Right atrium auricular region (tissue), 2 donors: ENCODE results near the gene WNT10A. TPM values are rescaled to one million over a fixed set of nuclear protein-coding genes. Genes with fewer than 3 reads are reported as not detected.
A peak's percentile ranks its signal among the peaks of the same experiment; 100 is the strongest.

Experiments used
- DNase-seq: peaks from one replicate; pipeline ENCODE4 v3.0.0-alpha.2; 2019; ENCODE audit warnings: low spot score
- H3K27ac ChIP-seq, 2 donors: fragments of 200-600 bp; sonication (generic); 1 replicate in 1 of 2; 2 replicates in 1 of 2; pipeline ENCODE4 v1.5.1; 2016 to 2019
- H3K27me3 ChIP-seq, 2 donors: fragments of 200-600 bp; sonication (generic); one replicate each; pipeline versions ENCODE4 v1.5.1 to v1.6.0; 2017 to 2019
- H3K36me3 ChIP-seq: fragments of 200-600 bp; sonication (generic); one replicate; pipeline ENCODE4 v1.5.1; 2016
- H3K4me1 ChIP-seq, 2 donors: fragments of 200-600 bp; sonication (generic); one replicate each; pipeline versions ENCODE4 v1.5.1 to v1.6.0; 2017 to 2019
- H3K4me3 ChIP-seq, 2 donors: fragments of 200-600 bp; sonication (generic); 1 replicate in 1 of 2; 2 replicates in 1 of 2; pipeline ENCODE4 v1.5.1; 2017 to 2019; ENCODE audit warnings: mild to moderate bottlenecking in 1 of 2, moderate library complexity in 1 of 2
- H3K9me3 ChIP-seq, 2 donors: fragments of 200-600 bp; sonication (generic); one replicate each; pipeline ENCODE4 v1.5.1; 2019
- total RNA-seq, 2 donors: library from RNA; depleted of rRNA; stranded (reverse); fragments of >200 nt; gene quantifications; one replicate each; pipeline ENCODE4 v1.1.0, GENCODE V29; 2016
- TF ChIP-seq, protein P1 (sequence below), 2 donors: fragments of 200-600 bp; sonication (generic); IDR thresholded peaks; one replicate each; pipeline ENCODE4 v1.5.1; 2019; ENCODE audit warnings: antibody characterized with exemption in 2 of 2

WNT10A gene
- total RNA-seq: 1 to 10 TPM in 1 of 2 donors, under 1 TPM in 1; 0.90 to 1.2 TPM

DNA sequence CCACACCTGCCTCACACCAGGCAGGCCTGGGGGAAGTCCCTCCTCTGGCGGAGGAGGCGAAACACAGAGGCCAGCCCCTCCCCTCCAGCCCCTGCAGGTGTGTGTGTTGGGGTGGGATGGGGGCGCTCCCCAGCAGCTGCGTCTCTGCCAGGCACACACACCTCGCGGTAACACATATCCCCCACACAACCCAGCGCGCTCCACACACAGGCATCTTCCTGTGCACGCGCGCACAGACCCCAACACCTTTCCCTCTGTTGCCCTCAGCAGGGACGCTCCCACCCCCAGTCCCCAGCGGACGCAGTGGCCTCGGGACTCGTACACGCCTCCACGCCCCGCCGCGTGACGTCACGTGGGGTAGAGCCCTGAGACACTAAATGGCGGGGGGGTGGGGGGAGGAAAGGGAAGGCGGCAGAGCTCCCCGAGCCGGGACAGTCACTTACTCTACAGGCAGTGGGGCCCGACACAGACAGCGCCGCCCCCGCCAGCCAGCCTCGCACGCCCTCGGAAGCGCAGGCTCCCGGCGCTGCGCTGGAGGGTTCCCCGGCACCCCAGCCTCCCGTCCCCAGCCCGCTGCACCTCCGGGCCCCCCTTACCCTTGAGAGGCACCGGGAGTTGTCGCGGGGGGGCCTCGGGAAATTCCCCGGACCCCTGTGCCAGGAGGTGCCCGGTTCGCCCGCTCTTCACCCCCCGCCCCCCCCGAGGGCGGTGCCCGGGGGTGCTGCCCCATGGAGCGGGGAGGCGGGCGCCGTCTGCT lies at the start of gene WNT10A:
Gene WNT10A (plus strand): TSS at position 751 of the 757 bp plus-strand sequence. CDS start 144 bp downstream, outside the sequence.
- Histone ChIP-seq H3K4me1 (peaks cover 0 to 29% of the 10 kb centered on the region in 2 donors), H3K27ac (no peak within 1 kb of the TSS), H3K4me3 (peak within 1 kb of the TSS in 1 of 2 donors; percentile 35), H3K27me3 (peaks cover 10 to 18% of the 10 kb centered on the region in 2 donors), H3K36me3 (no peaks in the 10 kb centered on the region), H3K9me3 (no peaks in the 10 kb centered on the region)
- no peak for DNase-seq
- TF ChIP-seq, protein P1, sequence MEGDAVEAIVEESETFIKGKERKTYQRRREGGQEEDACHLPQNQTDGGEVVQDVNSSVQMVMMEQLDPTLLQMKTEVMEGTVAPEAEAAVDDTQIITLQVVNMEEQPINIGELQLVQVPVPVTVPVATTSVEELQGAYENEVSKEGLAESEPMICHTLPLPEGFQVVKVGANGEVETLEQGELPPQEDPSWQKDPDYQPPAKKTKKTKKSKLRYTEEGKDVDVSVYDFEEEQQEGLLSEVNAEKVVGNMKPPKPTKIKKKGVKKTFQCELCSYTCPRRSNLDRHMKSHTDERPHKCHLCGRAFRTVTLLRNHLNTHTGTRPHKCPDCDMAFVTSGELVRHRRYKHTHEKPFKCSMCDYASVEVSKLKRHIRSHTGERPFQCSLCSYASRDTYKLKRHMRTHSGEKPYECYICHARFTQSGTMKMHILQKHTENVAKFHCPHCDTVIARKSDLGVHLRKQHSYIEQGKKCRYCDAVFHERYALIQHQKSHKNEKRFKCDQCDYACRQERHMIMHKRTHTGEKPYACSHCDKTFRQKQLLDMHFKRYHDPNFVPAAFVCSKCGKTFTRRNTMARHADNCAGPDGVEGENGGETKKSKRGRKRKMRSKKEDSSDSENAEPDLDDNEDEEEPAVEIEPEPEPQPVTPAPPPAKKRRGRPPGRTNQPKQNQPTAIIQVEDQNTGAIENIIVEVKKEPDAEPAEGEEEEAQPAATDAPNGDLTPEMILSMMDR (IDR thresholded peaks at IDR 0.05): no peak

DNA sequence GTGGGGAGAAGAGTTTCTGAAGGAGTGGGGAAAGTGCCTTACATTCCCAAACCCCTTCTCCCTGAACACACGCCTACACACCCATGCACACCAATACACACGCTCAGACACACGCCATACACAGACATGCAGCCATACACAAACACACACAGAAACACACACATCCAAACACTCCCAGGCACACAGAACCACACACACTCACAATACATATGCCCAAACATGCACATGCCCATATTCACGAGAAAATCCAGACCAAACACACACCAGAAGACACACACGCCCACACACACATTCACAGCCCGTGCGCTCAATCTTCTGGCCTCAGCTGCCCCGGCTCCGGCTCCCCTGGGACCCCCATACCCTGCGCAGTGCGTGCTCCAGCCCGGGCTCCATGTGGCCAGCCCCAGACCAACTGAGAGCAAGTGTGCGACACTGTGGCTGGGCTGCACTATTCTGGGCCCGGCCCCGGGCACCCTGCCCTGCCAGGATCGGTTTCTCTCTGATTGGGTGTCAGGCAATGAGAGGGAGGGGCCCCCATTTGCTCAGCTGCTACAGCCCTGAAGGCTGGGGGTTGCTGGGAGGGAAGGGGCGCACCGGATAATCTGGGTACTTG lies 49.2 kb upstream of the WNT10A start, which contains the start of gene PRKAG3:
Gene PRKAG3 (minus strand): TSS at position 426 of the 613 bp plus-strand sequence.
- no peak for DNase-seq
- peak within 1 kb of the TSS; percentile 67 to 76 for H3K27ac ChIP-seq
- H3K36me3 ChIP-seq: no peaks in the 10 kb centered on the region
- TF ChIP-seq, protein P1 (IDR thresholded peaks at IDR 0.05): no peak
- H3K4me1 ChIP-seq: peaks cover 0 to 20% of the 10 kb centered on the region in 2 donors
- H3K4me3 ChIP-seq: no peak within 1 kb of the TSS
- no peaks in the 10 kb centered on the region for H3K27me3 ChIP-seq
- no peaks in the 10 kb centered on the region for H3K9me3 ChIP-seq

DNA sequence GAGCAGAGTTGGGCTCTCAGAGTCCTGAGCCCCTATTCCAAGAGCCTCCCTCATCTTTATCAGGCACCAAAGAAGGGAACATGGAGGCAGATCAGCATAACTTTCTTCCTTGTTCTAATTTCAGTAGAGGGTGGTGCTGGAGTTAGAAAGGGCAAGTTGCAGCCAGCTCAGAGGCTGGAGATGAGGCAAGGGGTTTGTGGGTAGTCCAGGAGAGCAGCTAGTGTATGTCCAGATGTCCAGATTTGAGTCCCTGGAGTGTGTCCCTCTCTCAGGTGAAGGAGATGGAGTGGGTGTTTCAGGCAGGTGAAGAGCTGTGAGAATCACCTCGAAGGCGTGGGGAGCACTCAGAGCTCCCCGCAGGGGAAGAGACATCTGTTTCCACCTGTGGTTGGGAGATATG lies 48.6 kb upstream of the WNT10A start:
- TF ChIP-seq, protein P1 (IDR thresholded peaks at IDR 0.05): no peak

DNA sequence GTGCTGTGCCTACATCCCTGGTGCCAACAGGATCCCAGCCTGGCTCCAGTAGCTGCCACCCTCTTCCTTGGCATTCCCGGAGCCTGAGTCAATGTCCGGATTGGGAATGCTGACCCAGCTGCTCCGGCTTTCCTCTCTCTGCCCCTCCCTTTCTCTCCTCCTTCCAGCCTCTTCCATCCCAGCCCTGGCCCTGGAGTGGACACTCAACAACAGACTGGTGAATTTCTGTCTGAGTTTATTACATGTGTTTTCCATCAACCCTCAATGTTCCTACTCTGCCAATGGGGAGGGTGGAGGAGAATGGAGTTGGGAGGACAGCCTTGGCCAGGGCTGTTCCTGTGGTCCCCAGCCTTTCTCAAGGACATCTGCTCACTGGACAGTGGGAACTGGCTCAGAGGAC lies 48.1 kb upstream of the WNT10A start:
- DNase-seq: peak; percentile 79
- Histone ChIP-seq H3K4me3 (no peak overlapping the region), H3K27me3 (no peaks in the 10 kb centered on the region), H3K36me3 (no peaks in the 10 kb centered on the region), H3K9me3 (peaks cover 0 to 9% of the 10 kb centered on the region in 2 donors), H3K4me1 (peaks cover 0 to 20% of the 10 kb centered on the region in 2 donors), H3K27ac (peak overlapping the region; percentile 67 to 76)
- TF ChIP-seq, protein P1 (IDR thresholded peaks at IDR 0.05): no peak

More for the DNA sequence above, 48.6 kb upstream of the WNT10A start:
- no peaks in the 10 kb centered on the region for H3K36me3 ChIP-seq
- DNase-seq: no peak
- H3K27ac ChIP-seq: peak overlapping the region; percentile 67 to 76
- no peaks in the 10 kb centered on the region for H3K27me3 ChIP-seq
- H3K4me1 ChIP-seq: peaks cover 0 to 20% of the 10 kb centered on the region in 2 donors
- H3K9me3 ChIP-seq: peaks cover 0 to 5% of the 10 kb centered on the region in 2 donors
- no peak overlapping the region for H3K4me3 ChIP-seq

DNA sequence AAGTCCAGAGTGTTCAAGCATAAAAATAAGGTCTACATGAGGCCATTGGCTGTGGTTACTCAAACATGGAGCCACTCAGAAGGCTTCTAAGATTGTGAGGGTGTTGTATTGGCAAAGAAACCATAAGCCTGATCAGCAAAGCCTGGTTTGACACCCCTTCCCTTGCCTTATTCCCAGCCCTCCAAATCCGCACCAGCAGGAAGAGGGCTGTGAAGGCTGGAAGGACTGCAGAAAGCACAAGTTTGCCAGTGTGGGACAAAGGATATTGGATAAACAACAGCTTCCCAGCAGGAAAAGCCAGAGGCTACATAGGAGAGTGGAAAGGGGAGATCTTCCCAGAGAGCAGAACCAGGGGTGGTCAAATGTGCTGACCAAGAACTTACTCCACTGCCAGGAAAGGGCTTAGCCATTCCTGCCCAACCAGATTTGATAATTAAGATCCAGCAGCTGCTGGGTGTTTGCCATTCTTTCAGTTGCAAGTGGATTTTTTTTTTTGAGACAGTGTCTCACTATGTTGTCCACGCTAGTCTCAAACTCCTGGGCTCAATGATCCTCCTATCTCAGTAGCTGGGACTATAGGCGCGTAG lies 47.5 kb upstream of the WNT10A start:
- Histone ChIP-seq H3K4me3 (no peak overlapping the region), H3K9me3 (peaks cover 0 to 15% of the 10 kb centered on the region in 2 donors), H3K36me3 (no peaks in the 10 kb centered on the region), H3K27ac (peak overlapping the region; percentile 67 to 76), H3K4me1 (peaks cover 0 to 20% of the 10 kb centered on the region in 2 donors), H3K27me3 (no peaks in the 10 kb centered on the region)
- TF ChIP-seq, protein P1 (IDR thresholded peaks at IDR 0.05): no peak
- DNase-seq: no peak
